Mucosa of rectum (tissue), 2 donors: Measurements from ENCODE around the gene ARHGAP11A.

Experiments
- H3K27ac ChIP-seq, 2 donors: one replicate each; pipeline ENCODE4 v1.7.0; 2013; ENCODE audit warnings: inconsistent platforms in 2 of 2, low read depth in 2 of 2, low read length in 2 of 2
- H3K27me3 ChIP-seq, 2 donors: one replicate each; pipeline ENCODE4 v1.7.0; 2013; ENCODE audit warnings: low read length in 2 of 2; ENCODE audit not compliant: control insufficient read depth in 2 of 2, insufficient read depth in 2 of 2
- H3K36me3 ChIP-seq, 2 donors: one replicate each; pipeline ENCODE4 v1.7.0; 2013; ENCODE audit warnings: low read length in 2 of 2; ENCODE audit not compliant: control insufficient read depth in 2 of 2, insufficient read depth in 2 of 2
- H3K4me1 ChIP-seq, 2 donors: one replicate each; pipeline ENCODE4 v1.7.0; 2013; ENCODE audit warnings: low read length in 2 of 2, mild to moderate bottlenecking in 1 of 2; ENCODE audit not compliant: control insufficient read depth in 2 of 2, insufficient read depth in 2 of 2
- H3K4me3 ChIP-seq, 2 donors: one replicate each; pipeline ENCODE4 v1.7.0; 2013; ENCODE audit warnings: low read length in 2 of 2
- H3K9ac ChIP-seq, 2 donors: one replicate each; pipeline ENCODE4 v1.7.0; 2013; ENCODE audit warnings: low read length in 2 of 2, low read depth in 1 of 2, mild to moderate bottlenecking in 1 of 2
- H3K9me3 ChIP-seq, 2 donors: one replicate each; pipeline ENCODE4 v1.7.0; 2013; ENCODE audit warnings: low read length in 2 of 2; ENCODE audit not compliant: control insufficient read depth in 2 of 2
- donor health status: healthy.
- donor health status: Normal muscosa, but diverticular disease.

ARHGAP11A gene

DNA sequence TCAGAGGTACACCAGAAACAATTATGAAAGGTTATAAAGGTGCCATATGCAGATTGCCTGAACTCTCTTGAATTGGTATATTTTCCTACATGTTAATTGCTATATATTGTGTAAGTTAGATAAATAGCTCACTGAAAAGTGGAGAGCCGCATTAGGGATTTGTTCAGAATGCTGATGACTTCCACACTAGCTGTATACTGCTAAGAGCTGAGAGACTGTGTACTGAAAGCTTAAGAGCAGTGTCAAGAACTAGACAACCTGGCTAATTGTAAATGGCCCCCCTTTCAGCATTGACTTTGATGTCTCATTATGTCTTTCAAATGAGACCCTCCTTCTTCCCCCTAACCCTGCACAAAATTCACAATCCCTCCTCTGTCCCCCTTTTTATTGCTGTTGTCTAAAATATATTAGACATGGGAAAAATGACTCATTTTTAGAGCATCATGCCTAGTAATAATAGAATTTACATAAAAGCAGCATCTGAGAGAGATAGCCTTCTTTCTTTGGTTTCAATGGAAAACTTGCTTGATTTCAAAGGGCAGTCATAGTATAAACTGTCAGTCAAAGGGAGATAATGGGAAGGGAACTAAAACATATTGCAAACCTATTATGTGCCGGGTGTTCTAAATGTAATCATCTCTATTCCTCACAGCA lies 67.8 kb downstream of the ARHGAP11A start:
- H3K27me3 ChIP-seq, result no peaks in the 10 kb centered on the region
- H3K4me1 ChIP-seq, result no peaks in the 10 kb centered on the region
- H3K9me3 ChIP-seq, result no peaks in the 10 kb centered on the region
- H3K9ac ChIP-seq, result no peak overlapping the region
- no peak overlapping the region for H3K27ac ChIP-seq
- H3K4me3 ChIP-seq, result no peak overlapping the region
- no peaks in the 10 kb centered on the region for H3K36me3 ChIP-seq

DNA sequence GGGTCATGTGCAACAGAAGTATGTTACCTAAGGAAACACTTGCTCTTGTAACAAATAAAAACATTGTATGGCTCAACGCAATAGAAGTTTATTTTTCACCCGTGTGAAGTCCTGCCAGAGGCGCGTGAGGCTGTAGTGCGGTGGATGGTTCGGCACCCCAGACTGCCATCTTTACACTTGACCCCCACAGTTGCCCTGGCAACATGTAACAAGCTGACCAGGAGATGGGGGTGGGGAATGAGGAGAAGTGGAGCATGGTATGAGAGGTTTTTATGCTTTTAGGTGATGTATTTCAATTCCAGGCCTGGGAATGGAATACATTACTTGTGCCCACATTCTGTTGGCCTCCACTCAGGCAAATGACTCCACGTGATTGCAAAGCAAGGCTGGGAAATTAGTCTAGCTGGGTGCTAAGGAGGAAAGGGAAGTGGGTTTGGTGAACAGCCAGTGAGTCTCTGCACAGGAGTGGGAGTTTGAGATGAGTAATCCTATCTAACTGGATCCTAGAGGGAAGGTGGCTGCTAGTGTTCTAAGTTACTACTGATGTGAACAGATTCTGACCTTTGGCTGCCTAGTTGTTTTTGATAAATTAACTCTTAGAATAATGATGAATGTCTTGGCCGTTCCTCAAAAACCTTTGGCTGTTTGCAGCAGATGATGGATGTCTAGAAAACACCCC lies 68.7 kb downstream of the ARHGAP11A start:
- Histone ChIP-seq H3K27ac (no peak overlapping the region), H3K4me1 (no peaks in the 10 kb centered on the region), H3K27me3 (no peaks in the 10 kb centered on the region), H3K36me3 (no peaks in the 10 kb centered on the region), H3K9me3 (no peaks in the 10 kb centered on the region), H3K4me3 (no peak overlapping the region), H3K9ac (no peak overlapping the region)

DNA sequence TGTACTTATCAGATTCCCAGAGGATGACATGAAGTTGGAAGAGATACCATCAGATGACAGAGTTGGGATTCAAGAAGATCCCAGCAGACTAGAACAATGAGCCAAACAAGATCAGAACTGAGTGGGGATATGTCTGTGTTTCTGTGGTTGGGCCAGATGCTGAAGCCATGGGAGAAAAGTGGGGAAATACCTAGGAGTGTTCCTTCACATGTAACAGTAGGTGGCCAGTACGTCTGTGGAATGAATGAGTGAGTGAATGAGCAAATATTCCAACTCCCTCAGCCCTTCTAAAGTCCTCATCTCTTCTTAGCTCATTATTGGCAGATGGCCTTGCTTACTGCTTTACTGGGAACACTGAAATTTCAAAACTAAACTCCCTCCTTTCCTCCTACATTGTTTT lies 70.3 kb downstream of the ARHGAP11A start:
- H3K9ac ChIP-seq, result no peak overlapping the region
- H3K36me3 ChIP-seq, result no peaks in the 10 kb centered on the region
- H3K9me3 ChIP-seq, result no peaks in the 10 kb centered on the region
- H3K4me3 ChIP-seq, result no peak overlapping the region
- H3K27me3 ChIP-seq, result no peaks in the 10 kb centered on the region
- H3K4me1 ChIP-seq, result no peaks in the 10 kb centered on the region
- no peak overlapping the region for H3K27ac ChIP-seq

DNA sequence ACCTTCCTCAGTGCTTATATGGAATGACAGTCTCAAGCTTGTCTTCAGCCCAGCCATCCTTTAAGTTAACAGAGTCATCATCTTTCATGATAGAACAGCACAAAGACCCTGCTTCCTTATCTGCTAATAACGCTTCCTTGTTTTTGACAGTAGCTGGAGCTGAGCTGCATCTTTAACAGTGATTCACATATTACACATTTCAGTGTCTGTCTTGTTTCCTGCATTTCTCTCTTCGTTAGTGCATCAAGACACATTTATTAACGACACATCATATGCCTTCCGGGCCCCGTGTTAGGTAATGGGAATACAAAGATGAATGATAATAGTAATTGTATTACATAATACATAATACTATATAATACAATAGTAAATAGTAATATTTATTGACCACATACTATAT lies 72.3 kb downstream of the ARHGAP11A start:
- no peaks in the 10 kb centered on the region for H3K27me3 ChIP-seq
- no peak overlapping the region for H3K4me3 ChIP-seq
- H3K4me1 ChIP-seq, result no peaks in the 10 kb centered on the region
- H3K9ac ChIP-seq, result no peak overlapping the region
- no peak overlapping the region for H3K27ac ChIP-seq
- H3K36me3 ChIP-seq, result no peaks in the 10 kb centered on the region
- H3K9me3 ChIP-seq, result no peaks in the 10 kb centered on the region

GRCh38 chr15:32688151-32688639 lies 72.9 kb downstream of the ARHGAP11A start:
- Histone ChIP-seq H3K36me3 (no peaks in the 10 kb centered on the region), H3K27ac (no peak overlapping the region), H3K27me3 (no peaks in the 10 kb centered on the region), H3K9me3 (no peaks in the 10 kb centered on the region), H3K9ac (no peak overlapping the region), H3K4me1 (no peaks in the 10 kb centered on the region), H3K4me3 (no peak overlapping the region)
